IMR-90 (cell line): ENCODE measurements around the gene TRAF3. TPM values are rescaled to one million over a fixed set of nuclear protein-coding genes. Genes with fewer than 3 reads are reported as not detected.

Experiments
- ATAC-seq: fragments of 200-7000 bp; cut with Tn5 transposase; 2 replicates; pipeline ENCODE4 v1.9.1; 2020; ENCODE audit warnings: low read depth, mild to moderate bottlenecking, moderate library complexity
- BruUV-seq: library from RNA; stranded (reverse); fragments of 400-500 nt; replicated peaks from 2 replicates; lab custom pipeline; 2021; lab: Mats Ljungman, UMichigan
- CTCF ChIA-PET: fragments of 300-600 bp; formaldehyde crosslinking; extraction: SDS; loops from one replicate; lab custom pipeline; 2021; ENCODE audit warnings: antibody characterized with exemption; lab: Yijun Ruan, JAX
- POLR2A ChIA-PET: fragments of 300-600 bp; sonication (Branson Sonifier 250); formaldehyde crosslinking; loops from one replicate; lab custom pipeline; 2022; ENCODE audit warnings: antibody characterized with exemption; ENCODE audit not compliant: unreplicated experiment; lab: Charles Lee
- DNase-seq: peaks from one replicate; pipeline ENCODE4 v3.0.0; 2013
- H2AFZ ChIP-seq: replicated peaks from 2 replicates; pipeline ENCODE3; 2013; ENCODE audit warnings: low read length, mild to moderate bottlenecking; ENCODE audit not compliant: poor library complexity
- H2AK5ac ChIP-seq: 2 replicates; pipeline ENCODE4 v1.6.1; 2013; ENCODE audit warnings: low read depth, low read length, inconsistent platforms
- H2AK9ac ChIP-seq: replicated peaks from 2 replicates; pipeline ENCODE3; 2013; ENCODE audit warnings: mild to moderate bottlenecking, low read depth, low read length, moderate library complexity; ENCODE audit not compliant: poor library complexity
- H2BK120ac ChIP-seq: 2 replicates; pipeline ENCODE4 v1.6.1; 2013; ENCODE audit warnings: low read depth, low read length, inconsistent platforms
- H2BK15ac ChIP-seq: 3 replicates; pipeline ENCODE4 v1.6.1; 2013; ENCODE audit warnings: low read depth, low read length, inconsistent platforms
- H2BK20ac ChIP-seq: 2 replicates; pipeline ENCODE4 v1.6.1; 2013; ENCODE audit warnings: low read depth, mild to moderate bottlenecking, inconsistent platforms, low read length, moderate library complexity
- H2BK5ac ChIP-seq: 2 replicates; pipeline ENCODE4 v1.6.1; 2013; ENCODE audit warnings: mild to moderate bottlenecking, low read depth, low read length, inconsistent platforms; ENCODE audit not compliant: poor library complexity, severe bottlenecking
- H3K14ac ChIP-seq: replicated peaks from 2 replicates; pipeline ENCODE4 v1.6.1; 2013; ENCODE audit warnings: low read depth, low read length, inconsistent platforms
- H3K18ac ChIP-seq: 2 replicates; pipeline ENCODE4 v1.6.1; 2013; ENCODE audit warnings: low read depth, low read length, control low read depth
- H3K23ac ChIP-seq: 2 replicates; pipeline ENCODE4 v1.6.1; 2013; ENCODE audit warnings: low read depth, low read length, inconsistent platforms
- H3K27ac ChIP-seq: 2 replicates; pipeline ENCODE4 v1.5.1; 2013; ENCODE audit warnings: mild to moderate bottlenecking, control low read depth, low read length; ENCODE audit not compliant: insufficient read depth
- H3K27me3 ChIP-seq: 2 replicates; pipeline ENCODE4 v1.6.1; 2013; ENCODE audit warnings: low read length; ENCODE audit not compliant: control insufficient read depth, insufficient read depth
- H3K36me3 ChIP-seq: 2 replicates; pipeline ENCODE4 v1.6.1; 2013; ENCODE audit warnings: low read length, mixed read lengths; ENCODE audit not compliant: control insufficient read depth, insufficient read depth
- H3K4ac ChIP-seq: 2 replicates; pipeline ENCODE4 v1.6.1; 2013; ENCODE audit warnings: low read depth, low read length, inconsistent platforms
- H3K4me1 ChIP-seq: 2 replicates; pipeline ENCODE4 v1.6.1; 2013; ENCODE audit warnings: low read length, mixed read lengths; ENCODE audit not compliant: control insufficient read depth, insufficient read depth
- H3K4me2 ChIP-seq: 2 replicates; pipeline ENCODE4 v1.6.1; 2013; ENCODE audit warnings: low read depth, mild to moderate bottlenecking, control low read depth, low read length, moderate library complexity
- H3K4me3 ChIP-seq: 2 replicates; pipeline ENCODE4 v1.5.1; 2013; ENCODE audit warnings: low read depth, mild to moderate bottlenecking, control low read depth, low read length, moderate library complexity; ENCODE audit not compliant: insufficient read depth
- H3K56ac ChIP-seq: 2 replicates; pipeline ENCODE4 v1.6.1; 2013; ENCODE audit warnings: low read length, inconsistent platforms; ENCODE audit not compliant: insufficient read depth; ENCODE audit errors: extremely low read depth
- H3K79me1 ChIP-seq, 2 experiments: 2 replicates each; pipeline ENCODE4 v1.6.1; 2013; ENCODE audit warnings: low read length in 2 of 2, inconsistent platforms in 1 of 2, low read depth in 1 of 2
- H3K9ac ChIP-seq: 2 replicates; pipeline ENCODE4 v1.6.1; 2013; ENCODE audit warnings: low read depth, low read length, control low read depth
- H3K9me1 ChIP-seq: 2 replicates; pipeline ENCODE4 v1.6.1; 2013; ENCODE audit warnings: low read length, inconsistent platforms; ENCODE audit not compliant: insufficient read depth
- H3K9me3 ChIP-seq: 2 replicates; pipeline ENCODE4 v1.6.1; 2013; ENCODE audit warnings: low read length; ENCODE audit not compliant: control insufficient read depth, insufficient read depth
- H4K20me1 ChIP-seq: 2 replicates; pipeline ENCODE4 v1.6.1; 2013; ENCODE audit warnings: low read length, inconsistent platforms; ENCODE audit not compliant: insufficient read depth
- H4K5ac ChIP-seq: 2 replicates; pipeline ENCODE4 v1.6.1; 2013; ENCODE audit warnings: mild to moderate bottlenecking, low read depth, low read length, control low read depth
- H4K8ac ChIP-seq, 2 experiments: 2 replicates each; pipeline ENCODE4 v1.6.1; 2013; ENCODE audit warnings: low read depth in 2 of 2, low read length in 2 of 2, control low read depth in 1 of 2, inconsistent platforms in 1 of 2
- H4K91ac ChIP-seq: 2 replicates; pipeline ENCODE4 v1.6.1; 2013; ENCODE audit warnings: low read depth, low read length, inconsistent platforms; ENCODE audit not compliant: insufficient read depth
- BHLHE40 ChIP-seq: fragments of 150-350 bp; IDR thresholded peaks from 2 replicates; pipeline ENCODE4 v1.6.1; 2016; ENCODE audit warnings: mild to moderate bottlenecking, low read depth, low read length
- CEBPB ChIP-seq: IDR thresholded peaks from 2 replicates; pipeline ENCODE4 v1.6.1; 2012; ENCODE audit warnings: low read depth, low read length, improper control_type of control experiment
- CHD1 ChIP-seq: IDR thresholded peaks from 2 replicates; pipeline ENCODE4 v1.6.1; 2012; ENCODE audit warnings: low read depth, low read length, improper control_type of control experiment
- CTCF ChIP-seq: conservative IDR thresholded peaks from 2 replicates; pipeline ENCODE4 v1.5.1; 2012; ENCODE audit warnings: mild to moderate bottlenecking, low read depth, low read length, improper control_type of control experiment
- FOS ChIP-seq: fragments of 150-350 bp; IDR thresholded peaks from 2 replicates; pipeline ENCODE4 v1.6.1; 2016; ENCODE audit warnings: low read depth, low read length
- MAZ ChIP-seq: IDR thresholded peaks from 2 replicates; pipeline ENCODE4 v1.6.1; 2012; ENCODE audit warnings: low read depth, mild to moderate bottlenecking, low read length, improper control_type of control experiment, moderate library complexity, borderline replicate concordance
- MXI1 ChIP-seq: IDR thresholded peaks from 2 replicates; pipeline ENCODE4 v1.6.1; 2012; ENCODE audit warnings: low read depth, mild to moderate bottlenecking, low read length, moderate library complexity, borderline replicate concordance
- NFE2L2 ChIP-seq: fragments of 150-350 bp; IDR thresholded peaks from 2 replicates; pipeline ENCODE4 v1.6.1; 2016; ENCODE audit warnings: low read depth, mild to moderate bottlenecking, low read length
- RAD21 ChIP-seq: IDR thresholded peaks from 2 replicates; pipeline ENCODE4 v1.6.1; 2012; ENCODE audit warnings: low read length, improper control_type of control experiment
- RCOR1 ChIP-seq: IDR thresholded peaks from 2 replicates; pipeline ENCODE4 v1.6.1; 2012; ENCODE audit warnings: mild to moderate bottlenecking, low read length, improper control_type of control experiment; ENCODE audit not compliant: insufficient replicate concordance
- RFX5 ChIP-seq: IDR thresholded peaks from 2 replicates; pipeline ENCODE4 v1.8.0; 2012; ENCODE audit warnings: low read depth, mild to moderate bottlenecking, low read length, moderate library complexity
- SMC3 ChIP-seq: fragments of 150-350 bp; IDR thresholded peaks from 2 replicates; pipeline ENCODE4 v1.6.1; 2016; ENCODE audit warnings: low read depth, mild to moderate bottlenecking, antibody characterized with exemption, low read length, moderate library complexity
- USF2 ChIP-seq: fragments of 150-350 bp; IDR thresholded peaks from 2 replicates; pipeline ENCODE4 v1.6.1; 2017; ENCODE audit warnings: mild to moderate bottlenecking, antibody characterized with exemption, low read length, low read depth
- WGBS, 2 experiments: methylation state at CpG; one replicate each; pipeline versions ENCODE4 v1.1.5 to v1.1.7; 2013; ENCODE audit warnings: missing lambda C conversion rate in 2 of 2; ENCODE audit not compliant: insufficient read length in 1 of 2; ENCODE audit errors: extremely low coverage in 2 of 2; 5-methylcytosine and 5-hydroxymethylcytosine counted together
- dilution Hi-C: fragments of 300-500 bp; cut with HindIII; formaldehyde crosslinking; loops from one replicate; pipeline ENCODE4 v1.14.3; 2018; ENCODE audit warnings: low sequenced_read_pairs; ENCODE audit not compliant: unreplicated experiment
- in situ Hi-C: fragments of 300-500 bp; cut with MboI; formaldehyde crosslinking; loops from 3 replicates; pipeline ENCODE4 v1.14.3; 2019; ENCODE audit warnings: low sequenced_read_pairs, inconsistent platforms, mixed read lengths
- intact Hi-C: fragments of 100-400 bp; cut with micrococcal nuclease; formaldehyde crosslinking; loops from 2 replicates; pipeline ENCODE4 v1.10.0; 2022
- polyA plus RNA-seq, 3 experiments: library from polyadenylated mRNA; depleted of rRNA; stranded (reverse); fragments of >200 nt; gene quantifications; 2 replicates each; pipeline ENCODE4 v1.2.3, GENCODE V29; 2012; ENCODE audit warnings: low replicate concordance in 1 of 3
- total RNA-seq: library from RNA; depleted of rRNA; stranded (reverse); fragments of >200 nt; gene quantifications from 2 replicates; pipeline ENCODE4 v1.2.3, GENCODE V29; 2012

TRAF3 gene
- total and polyA plus RNA-seq, 2 of the 4 experiments (the other 2 are of a cell fraction): 21.2 to 25.3 TPM

- intact Hi-C loops (no loop called here), dilution Hi-C loops (no loop called here), in situ Hi-C loops (no loop called here)
- Histone ChIP-seq H2BK15ac (no peak overlapping the region), H3K79me1 (peaks cover 0 to 4% of the 10 kb centered on the region in 2 experiments; a peak in 1 of 4 replicates), H3K23ac (no peak overlapping the region), H2AK9ac (no peak overlapping the region), H4K91ac (no peak overlapping the region), H3K4me3 (no peak overlapping the region), H3K14ac (no peak overlapping the region), H4K8ac (no peak overlapping the region), H3K9ac (no peak overlapping the region), H3K4ac (no peak overlapping the region), H3K18ac (no peak overlapping the region), H3K4me2 (no peak overlapping the region), H2BK20ac (no peak overlapping the region), H4K20me1 (no peaks in the 10 kb centered on the region; the same call in 1 of the 2 replicates), H3K36me3 (peaks cover 24% of the 10 kb centered on the region), H3K4me1 (no peaks in the 10 kb centered on the region), H3K27me3 (no peaks in the 10 kb centered on the region), H3K56ac (no peak overlapping the region), H2AK5ac (no peak overlapping the region), H2BK120ac (no peak overlapping the region), H2BK5ac (no peak overlapping the region), H2AFZ (no peak overlapping the region), H3K27ac (no peak overlapping the region), H3K9me1 (no peaks in the 10 kb centered on the region), H4K5ac (no peak overlapping the region), H3K9me3 (no peaks in the 10 kb centered on the region)
- ChIA-PET POLR2A (interaction anchor here (0.6 kb wide), 1 partner anchor 91 kb away, joined by 3 read pairs; no protein-coding TSS in a partner anchor), CTCF (no interaction called here)
- no peak for TF ChIP-seq CEBPB
- no peak for TF ChIP-seq RFX5
- no peak for TF ChIP-seq USF2
- no peak for TF ChIP-seq NFE2L2
- no peak for TF ChIP-seq CTCF
- no peak for TF ChIP-seq MAZ
- no peak for TF ChIP-seq MXI1
- TF ChIP-seq FOS: no peak
- no peak for TF ChIP-seq CHD1
- no peak for TF ChIP-seq RAD21
- TF ChIP-seq SMC3: no peak
- TF ChIP-seq BHLHE40: no peak
- no peak for TF ChIP-seq RCOR1
- 94% methylated on average over 3 of the region's 8 CpGs; no CpG with 5 or more reads in 1 of the 2 experiments for WGBS, 2 experiments
- ATAC-seq (no peak), DNase-seq (no peak)
- BruUV-seq: no TSS peak
These were observed 47.4 kb upstream of the TRAF3 start for GRCh38 chr14:102729825-102730224.
